ENCODE measurements around the gene GALNT14. TPM values are rescaled to one million over a fixed set of nuclear protein-coding genes. Genes with fewer than 3 reads are reported as not detected.

GALNT14 gene
- total RNA-seq, 1 donor from 2014 or later = 0.14 TPM

DNA sequence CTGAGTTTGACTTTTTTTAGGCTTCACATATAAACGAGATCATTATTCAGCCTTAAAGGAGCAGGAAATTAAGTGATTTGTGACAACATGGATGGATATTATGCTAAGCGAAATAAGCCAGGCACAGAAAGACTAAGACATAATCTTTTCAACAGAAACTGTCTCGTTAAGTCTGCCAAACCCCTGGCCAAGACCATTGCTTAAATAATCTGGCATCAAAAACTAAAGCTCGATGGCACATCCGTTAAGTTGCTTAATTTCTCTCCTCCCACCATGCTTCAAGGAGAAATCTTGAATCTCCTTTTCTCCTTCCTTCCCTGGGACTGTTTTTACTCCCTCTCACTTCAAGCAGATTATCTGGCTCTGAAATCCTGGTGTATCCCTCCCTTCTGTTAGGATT is 140.3 kb downstream of the GALNT14 start:
- no peaks in the 10 kb centered on the region for H3K36me3 ChIP-seq
- H3K27ac ChIP-seq (replicated peaks) = no peak overlapping the region
- TF ChIP-seq CTCF (IDR thresholded peaks at IDR 0.05; ENCODE audit: borderline replicate concordance) = no peak
- intact Hi-C loops (cut with micrococcal nuclease) = no loop called here
- peaks cover 5% of the 10 kb centered on the region for H3K4me1 ChIP-seq
- no peaks in the 10 kb centered on the region for H3K9me3 ChIP-seq (replicated peaks)
- no peaks in the 10 kb centered on the region for H3K27me3 ChIP-seq (ENCODE audit: low read depth)
- no peak overlapping the region for H3K4me3 ChIP-seq
- DNase-seq = no peak

DNA sequence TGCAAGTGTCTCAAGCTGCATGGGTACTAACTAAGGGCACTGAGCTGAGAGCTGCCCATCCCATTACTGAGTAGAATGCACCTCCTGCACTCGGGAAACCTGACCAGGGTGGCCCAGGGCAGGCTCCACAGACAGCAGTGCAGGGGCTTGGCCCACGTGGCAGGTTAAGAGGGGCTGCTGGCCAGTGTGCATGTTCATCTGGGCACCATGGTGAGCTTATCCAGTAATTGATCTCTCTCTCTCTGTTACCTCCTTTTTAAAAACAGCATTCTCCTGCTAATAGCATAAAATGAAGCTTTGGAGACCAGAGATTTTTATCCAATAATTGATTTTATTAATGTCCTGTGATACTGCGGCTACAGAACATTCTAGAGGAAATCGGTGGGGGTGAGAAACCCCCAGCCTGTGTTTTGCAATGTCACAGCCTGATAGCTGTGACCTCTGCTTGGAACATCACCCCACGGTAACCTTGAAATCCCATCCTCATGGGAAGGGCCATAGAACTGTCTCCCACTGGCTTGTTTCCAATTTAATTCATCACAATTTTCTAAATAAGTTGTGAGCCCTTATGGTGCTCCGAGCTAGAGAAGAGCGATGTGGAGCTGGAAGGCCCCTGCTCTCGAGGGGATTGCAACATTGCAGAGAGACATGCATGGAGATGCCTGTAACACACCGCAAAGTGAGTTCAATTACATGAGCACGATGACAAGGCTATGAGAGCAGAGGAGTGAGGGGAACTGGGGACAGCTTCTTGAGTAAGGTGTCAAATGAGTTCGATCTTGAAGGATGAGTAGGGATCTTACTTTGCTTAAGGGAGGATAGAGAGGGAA is 143.8 kb downstream of the GALNT14 start:
- no peaks in the 10 kb centered on the region for H3K27me3 ChIP-seq (ENCODE audit: low read depth)
- no peak for TF ChIP-seq CTCF (IDR thresholded peaks at IDR 0.05; ENCODE audit: borderline replicate concordance)
- DNase-seq = no peak
- no peak overlapping the region for H3K4me3 ChIP-seq
- H3K9me3 ChIP-seq (replicated peaks) = no peaks in the 10 kb centered on the region
- no peaks in the 10 kb centered on the region for H3K4me1 ChIP-seq
- intact Hi-C loops (cut with micrococcal nuclease) = no loop called here
- no peaks in the 10 kb centered on the region for H3K36me3 ChIP-seq
- H3K27ac ChIP-seq (replicated peaks) = no peak overlapping the region

DNA sequence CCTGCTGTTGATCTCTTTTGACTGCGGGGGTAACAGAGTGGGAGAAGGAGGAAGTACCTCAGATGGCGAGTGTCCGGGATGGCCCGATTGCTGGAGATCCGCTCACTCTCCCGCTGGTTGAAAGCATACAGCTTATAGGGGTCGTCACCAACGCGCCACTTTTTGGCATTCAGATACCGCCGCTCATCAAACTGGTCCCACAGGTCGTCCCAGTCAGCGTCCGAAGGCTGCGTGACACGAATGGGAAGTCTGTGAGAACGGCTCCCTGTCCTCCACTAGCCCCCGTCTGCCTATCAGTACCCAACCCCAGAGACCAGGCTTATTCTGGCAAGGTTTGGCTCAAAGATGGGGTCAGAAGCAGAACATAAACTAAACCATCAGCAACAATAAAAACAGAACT is 145.5 kb downstream of the GALNT14 start:
- no peak for TF ChIP-seq CTCF (IDR thresholded peaks at IDR 0.05; ENCODE audit: borderline replicate concordance)
- H3K27me3 ChIP-seq (ENCODE audit: low read depth) = no peaks in the 10 kb centered on the region
- no peaks in the 10 kb centered on the region for H3K4me1 ChIP-seq
- H3K27ac ChIP-seq (replicated peaks) = no peak overlapping the region
- no peaks in the 10 kb centered on the region for H3K9me3 ChIP-seq (replicated peaks)
- DNase-seq = no peak
- no peaks in the 10 kb centered on the region for H3K36me3 ChIP-seq
- intact Hi-C loops (cut with micrococcal nuclease) = no loop called here
- H3K4me3 ChIP-seq = no peak overlapping the region

- Histone ChIP-seq H3K27me3 (ENCODE audit: low read depth) (no peaks in the 10 kb centered on the region), H3K27ac (replicated peaks) (no peak overlapping the region), H3K4me3 (no peak overlapping the region), H3K36me3 (no peaks in the 10 kb centered on the region), H3K9me3 (replicated peaks) (no peaks in the 10 kb centered on the region), H3K4me1 (peaks cover 6% of the 10 kb centered on the region)
- DNase-seq = no peak
- intact Hi-C loops (cut with micrococcal nuclease) = no loop called here
- no peak for TF ChIP-seq CTCF (IDR thresholded peaks at IDR 0.05; ENCODE audit: borderline replicate concordance)
Measured at GRCh38 chr2:30990671-30991070, 147.6 kb downstream of the GALNT14 start.

DNA sequence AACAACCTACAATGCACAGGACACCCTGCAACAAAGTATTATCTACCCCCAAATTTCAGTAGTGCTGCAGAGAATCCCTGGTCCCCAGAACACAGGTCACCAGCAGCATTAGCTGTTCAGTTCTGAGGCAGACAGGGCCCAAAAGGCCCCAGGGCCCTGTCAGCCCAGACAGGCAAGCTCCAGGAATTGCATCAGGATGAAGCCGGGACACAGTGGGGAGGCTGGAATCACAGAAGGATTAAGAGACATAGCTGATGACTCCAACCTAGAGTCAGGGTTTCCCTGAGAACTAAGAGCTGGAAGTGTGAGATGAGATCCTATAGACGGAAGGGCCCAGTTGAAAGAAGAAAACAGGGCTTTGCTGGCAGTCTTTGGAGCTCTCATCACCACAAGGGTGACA is 148.1 kb downstream of the GALNT14 start:
- intact Hi-C loops (cut with micrococcal nuclease) = no loop called here
- Histone ChIP-seq H3K4me3 (no peak overlapping the region), H3K27me3 (ENCODE audit: low read depth) (no peaks in the 10 kb centered on the region), H3K27ac (replicated peaks) (no peak overlapping the region), H3K4me1 (peaks cover 11% of the 10 kb centered on the region), H3K36me3 (no peaks in the 10 kb centered on the region), H3K9me3 (replicated peaks) (no peaks in the 10 kb centered on the region)
- no peak for DNase-seq
- no peak for TF ChIP-seq CTCF (IDR thresholded peaks at IDR 0.05; ENCODE audit: borderline replicate concordance)

All from left ventricle myocardium inferior (tissue), 1 donor.